Limb (tissue), 2 donors: ENCODE data around the gene EEF1A2.
"Not testable (repeated sequence)": the region's sequence is repeated elsewhere in the genome, so short reads cannot be mapped to it uniquely, and the experiment has no call there.

Source experiments
- DNase-seq, 2 donors: peaks; one replicate each; pipeline ENCODE4 v3.0.0-alpha.2; 2016; ENCODE audit errors: extremely low spot score in 2 of 2

EEF1A2 gene

GRCh38 chr20:63487116-63487764 is 11.6 kb downstream of the EEF1A2 start:
- DNase-seq: no peak

- DNase-seq: no peak
Observed at GRCh38 chr20:63486300-63486855, 12.5 kb downstream of the EEF1A2 start.

- DNase-seq: no peak
Observed at GRCh38 chr20:63484651-63485403, 14.1 kb downstream of the EEF1A2 start.

DNA sequence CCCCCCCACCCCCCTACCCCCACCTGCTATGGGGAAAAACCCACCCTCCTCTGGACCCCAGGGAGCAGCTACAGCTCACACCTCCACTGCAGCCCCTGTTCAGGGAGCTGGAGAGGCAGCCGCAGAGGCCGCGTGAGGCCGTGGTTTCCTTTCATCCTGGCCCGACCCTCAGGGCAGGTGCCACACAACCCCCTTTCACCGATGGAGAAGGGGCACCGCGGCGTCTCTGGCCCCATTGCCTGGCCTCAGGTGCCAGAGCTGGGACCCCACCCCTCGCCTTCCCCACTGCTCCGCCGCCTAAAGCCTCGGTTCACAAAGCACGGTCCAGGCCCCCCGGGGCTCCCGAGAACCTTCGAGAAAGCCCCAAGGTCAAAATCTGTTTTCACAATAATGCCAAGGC is 14.6 kb downstream of the EEF1A2 start:
- no peak for DNase-seq

GRCh38 chr20:63483834-63484233 is 15.0 kb downstream of the EEF1A2 start:
- no peak for DNase-seq

- no peak for DNase-seq
Observed at GRCh38 chr20:63482021-63482587, 16.8 kb downstream of the EEF1A2 start.

GRCh38 chr20:63481503-63481902 is 17.4 kb downstream of the EEF1A2 start:
- no peak for DNase-seq

- not testable (repeated sequence) for DNase-seq
Observed at GRCh38 chr20:63479695-63480419, 19.0 kb downstream of the EEF1A2 start.

DNA sequence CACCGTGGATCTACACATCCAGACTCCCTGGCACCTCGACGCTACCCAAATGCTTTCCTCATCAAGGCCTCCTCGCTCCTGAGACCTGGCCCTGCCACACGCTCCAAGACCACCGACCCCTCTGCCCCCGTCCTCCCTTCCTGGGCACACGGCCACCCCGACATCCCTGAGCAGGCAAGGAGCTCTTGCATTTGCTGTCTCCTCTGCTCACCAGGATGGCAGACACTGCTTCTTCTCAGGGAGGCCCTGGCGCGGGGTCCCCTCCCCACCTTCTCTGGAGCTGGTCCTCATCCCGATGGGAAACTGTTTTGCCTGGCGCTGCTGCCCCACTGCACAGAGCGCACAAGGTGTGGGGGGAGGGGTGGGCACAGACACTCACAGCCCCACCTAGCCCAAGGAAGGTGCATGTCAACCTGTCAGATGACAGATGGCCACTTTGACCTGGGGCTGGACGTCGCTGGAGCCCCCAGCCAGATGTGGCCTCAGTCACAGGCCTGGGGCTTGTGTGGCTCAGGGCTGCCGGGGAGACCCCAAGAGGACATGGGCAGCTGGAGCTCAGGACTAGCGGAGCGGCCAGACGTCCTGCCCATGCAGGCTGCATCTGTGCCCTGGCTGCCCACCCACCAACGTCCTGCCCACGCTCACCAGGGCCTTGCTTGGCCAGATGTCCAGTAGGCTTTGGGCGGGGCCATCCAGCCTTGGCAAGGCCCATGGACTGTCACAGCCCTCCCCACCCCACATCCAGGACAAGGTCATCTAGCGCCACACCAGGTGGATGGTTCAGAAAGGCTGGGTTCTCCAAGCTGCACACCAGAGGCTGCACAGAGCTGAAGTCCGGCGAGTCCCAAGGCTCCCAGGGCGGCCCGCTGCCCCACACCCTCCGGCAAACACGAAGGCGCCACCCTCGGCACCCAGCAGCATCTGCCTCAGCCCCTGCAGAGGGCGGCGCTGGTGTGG is 20.3 kb downstream of the EEF1A2 start:
- DNase-seq: no peak

DNA sequence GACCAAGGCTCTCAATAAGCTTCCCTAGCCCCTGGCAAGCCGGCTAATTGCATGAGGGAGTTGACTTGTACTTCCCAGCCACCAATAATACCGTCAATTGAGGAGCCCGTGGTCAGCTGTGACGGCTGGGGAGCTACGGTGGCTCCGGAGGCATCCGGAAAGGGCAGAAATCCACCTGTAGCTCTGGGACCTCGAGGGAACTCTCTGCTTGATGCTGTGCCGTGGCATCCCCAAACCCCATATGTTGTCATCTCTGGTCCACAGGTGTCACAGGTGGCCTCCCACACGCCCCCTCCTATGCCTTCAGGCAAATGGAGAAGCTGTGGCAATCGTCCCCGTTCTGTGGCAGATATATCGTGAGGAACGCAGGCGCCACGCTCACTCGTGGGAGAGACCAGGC is 20.9 kb downstream of the EEF1A2 start:
- DNase-seq: no peak

DNA sequence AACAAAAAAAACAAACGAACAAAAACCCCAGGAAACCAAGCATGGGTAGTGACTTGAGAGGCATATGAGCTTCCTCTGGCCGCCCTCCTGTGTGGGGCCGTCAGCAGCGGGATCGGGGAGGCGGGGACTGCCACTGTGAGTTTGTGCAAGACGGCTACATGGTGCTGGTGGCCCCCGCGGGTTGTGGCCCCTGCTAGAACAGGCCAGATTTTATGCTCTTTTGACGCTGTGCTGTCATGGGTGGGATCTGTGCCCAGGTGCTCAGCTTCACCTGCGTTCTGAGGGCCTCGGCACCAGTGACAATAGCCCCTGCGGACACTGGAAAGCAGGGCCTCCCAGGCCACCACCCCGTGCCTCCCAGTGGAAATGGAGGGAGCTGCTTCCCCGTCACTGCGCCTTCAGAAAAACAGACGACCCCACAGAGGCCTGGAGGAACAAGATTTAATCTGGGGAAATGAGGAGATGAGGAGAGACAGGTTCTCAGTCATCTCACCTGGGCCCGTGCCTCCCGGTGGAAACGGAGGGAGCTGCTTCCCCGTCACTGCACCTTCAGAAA is 21.7 kb downstream of the EEF1A2 start:
- DNase-seq: no peak

DNA sequence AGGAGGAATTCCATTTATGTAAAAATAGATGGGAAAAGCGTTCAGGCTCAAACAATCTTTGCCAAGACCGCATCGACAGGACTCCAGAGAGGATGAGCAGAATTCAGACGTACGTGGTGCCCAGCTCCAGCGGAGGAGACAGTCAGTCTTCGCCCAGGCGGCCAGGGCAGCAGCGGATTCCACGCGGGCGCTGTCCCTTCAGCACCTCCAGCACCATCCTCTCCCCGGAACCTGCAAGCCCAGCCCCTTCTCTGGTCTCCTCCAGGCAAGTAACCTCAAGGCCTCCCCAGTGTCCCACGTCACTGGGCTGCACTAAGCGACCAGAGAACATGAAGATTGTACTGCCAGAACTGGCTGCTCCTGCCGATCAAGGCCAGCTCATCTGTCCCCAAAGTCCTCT is 23.7 kb downstream of the EEF1A2 start:
- DNase-seq: no peak

DNA sequence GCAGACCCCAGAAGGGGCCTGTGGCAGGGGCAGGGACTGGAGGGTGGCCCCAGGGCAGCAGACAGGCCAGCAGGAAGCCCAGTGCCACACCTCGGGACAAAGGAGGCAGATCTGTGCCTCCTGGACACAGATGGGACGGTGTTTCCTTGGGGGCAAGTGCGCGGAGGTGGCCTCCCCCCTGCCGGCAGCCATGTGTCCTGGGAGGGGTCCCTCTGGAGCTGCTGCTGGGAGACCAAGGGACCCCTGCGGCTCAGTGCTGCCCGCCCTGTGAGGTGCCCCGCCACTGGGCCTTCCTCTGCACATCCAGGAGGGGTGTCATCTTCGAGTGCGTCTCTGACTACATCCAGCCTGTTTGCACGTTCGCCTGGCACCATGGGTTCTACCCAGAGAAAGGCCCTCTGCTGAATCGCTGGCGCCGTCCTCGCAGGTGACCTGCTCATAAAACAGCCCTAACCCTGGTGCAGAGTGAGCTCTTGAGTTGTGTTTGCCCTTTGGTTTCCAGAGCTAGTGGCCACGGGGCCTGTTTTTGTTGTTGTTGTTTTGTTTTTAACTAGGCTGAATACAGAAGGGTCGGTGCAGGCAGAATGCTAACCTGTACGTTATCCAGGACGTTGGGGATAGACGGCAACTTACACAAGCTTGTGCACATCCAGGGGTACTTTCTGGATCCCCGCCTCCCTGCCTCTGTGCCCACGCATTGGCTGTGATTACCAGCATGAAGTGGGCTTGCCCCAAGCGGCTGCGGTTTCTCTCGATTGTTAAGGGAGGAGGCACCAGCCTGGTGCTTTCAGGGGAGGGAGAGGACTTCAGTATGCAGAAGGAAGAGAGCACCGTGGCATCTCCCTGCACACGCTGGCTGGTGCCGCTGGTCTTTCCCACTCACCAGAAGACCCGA is 25.1 kb downstream of the EEF1A2 start:
- no peak for DNase-seq

DNA sequence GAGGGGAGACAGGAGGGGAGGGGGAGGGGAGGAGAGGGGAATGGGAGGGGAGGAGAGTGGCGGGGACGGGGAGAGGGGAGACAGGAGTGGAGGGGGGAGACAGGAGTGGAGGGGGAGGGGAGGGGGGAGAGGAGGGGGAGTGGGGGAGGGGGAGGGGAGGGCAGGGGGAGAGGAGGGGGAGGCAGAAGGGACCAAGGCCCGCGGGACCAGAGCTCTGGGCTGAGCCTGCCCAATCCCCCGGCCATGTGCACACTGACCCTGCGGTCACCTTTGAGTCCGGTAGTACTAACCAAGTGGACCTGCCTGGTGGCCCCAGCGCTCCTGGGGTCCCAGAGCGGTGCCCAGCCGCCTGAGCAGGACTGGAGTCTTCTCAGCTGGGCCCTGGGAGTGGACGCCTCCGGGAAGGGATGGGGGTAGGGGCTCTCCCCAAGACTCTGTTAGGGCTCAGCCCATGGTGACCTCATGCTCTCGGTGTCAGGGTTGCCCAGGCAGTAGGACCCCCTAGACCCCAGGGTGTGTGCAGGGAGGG is 26.0 kb downstream of the EEF1A2 start:
- no peak for DNase-seq

GRCh38 chr20:63471981-63472831 is 26.7 kb downstream of the EEF1A2 start, which contains the start of gene KCNQ2:
KCNQ2 (minus strand) TSS chr20:63472655; CDS start chr20:63472463, 192 bp downstream.
- peak in 1 of 2 donors; percentile 81 for DNase-seq

DNA sequence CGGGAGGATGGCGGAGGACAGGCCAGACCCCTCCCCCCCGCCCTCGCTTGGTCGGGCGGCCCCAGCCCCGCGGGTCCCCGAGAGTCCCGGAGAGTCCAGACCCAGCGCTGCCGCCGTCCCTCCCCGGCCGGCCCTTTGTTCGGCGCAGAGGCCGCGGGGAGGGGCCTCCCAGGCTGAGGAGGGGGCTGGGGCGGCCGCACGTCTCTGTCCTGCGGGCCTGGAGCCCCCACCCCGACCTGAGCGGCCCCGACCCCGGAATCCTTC is 27.2 kb downstream of the EEF1A2 start:
- no peak for DNase-seq

DNA sequence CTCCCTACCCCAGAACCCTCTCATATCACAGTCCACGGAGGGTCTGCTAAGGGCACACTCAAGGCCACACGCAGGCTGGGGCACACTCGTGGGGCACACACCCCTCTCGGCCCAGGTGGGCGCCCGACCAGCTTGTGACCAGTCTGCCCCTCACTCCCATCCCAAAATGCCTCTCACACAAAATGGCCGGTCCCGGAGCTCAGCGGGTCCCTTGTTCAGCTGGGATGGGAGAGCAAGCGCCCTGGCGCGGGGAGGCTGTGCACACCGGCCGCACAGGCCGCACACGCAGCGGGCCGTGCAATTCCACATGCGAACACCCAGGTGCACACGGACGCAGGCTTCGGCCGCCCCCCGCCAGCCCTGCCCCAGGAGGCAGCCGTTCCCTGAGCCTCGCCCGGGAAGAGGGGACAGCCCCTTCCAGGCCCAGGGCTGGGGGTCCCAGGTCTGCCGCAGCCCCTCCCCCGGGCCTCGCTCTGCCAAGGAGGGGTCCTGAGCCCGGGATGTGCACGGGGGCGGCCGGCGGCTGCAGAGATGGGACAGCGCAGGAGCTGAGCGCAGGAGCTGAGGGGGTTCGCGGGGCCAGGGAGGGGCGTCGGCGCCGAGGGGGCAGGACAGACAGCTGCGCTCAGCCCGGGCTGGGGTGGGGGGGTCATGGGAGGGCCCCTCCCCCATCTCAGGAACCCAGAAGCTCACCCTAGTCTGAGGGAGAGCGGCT is 27.7 kb downstream of the EEF1A2 start:
- DNase-seq: no peak

GRCh38 chr20:63470410-63470809 is 28.5 kb downstream of the EEF1A2 start:
- no peak for DNase-seq
